ENCODE measurements around the gene ZNF615.

The ZNF615 gene

GRCh38 chr19:52048555-52049501 is 40.8 kb upstream of the ZNF615 start, which contains the start of gene ZNF432:
Gene ZNF432 (minus strand): TSS chr19:52048838. CDS start chr19:52046868, 1,970 bp downstream.
- H3K4me3 ChIP-seq (ENCODE audit: low read depth, low read length), result peak within 1 kb of the TSS; percentile 85
- no peaks in the 10 kb centered on the region for H3K4me1 ChIP-seq (ENCODE audit: control insufficient read depth, insufficient read depth, low read length)
- H3K9me3 ChIP-seq (ENCODE audit: control insufficient read depth, insufficient read depth, low read depth, low read length), result no peaks in the 10 kb centered on the region; the same call in 1 of the 2 replicates
- peaks cover 21 to 27% of the 10 kb centered on the region in 2 experiments for H3K36me3 ChIP-seq (ENCODE audit: control insufficient read depth in 2 of 2, insufficient read depth in 1 of 2, low read length in 2 of 2)
- ChIA-PET CTCF (interaction anchor here (0.7 to 1.5 kb wide), 2 partner anchors 13 to 42 kb away, joined by 3 read pairs; no protein-coding TSS in a partner anchor), POLR2A (interaction anchor here (1.3 to 1.9 kb wide), 3 partner anchors 21 to 141 kb away, joined by 5 to 8 read pairs (median 7); partner anchors contain the start of genes PPP2R1A, ZNF614 and ZNF615)
- peak within 1 kb of the TSS; percentile 64 for H3K27ac ChIP-seq (ENCODE audit: extremely low read depth, low read depth, low read length)
- TF ChIP-seq KLF16 (tag by site-specific recombination; IDR thresholded peaks at IDR 0.05), result peak; percentile 37; the same call in 1 of the 2 replicates
- TF ChIP-seq ZFHX2 (tag by site-specific recombination; conservative IDR thresholded peaks at IDR 0.05), result peak; percentile 93
- no peak for TF ChIP-seq REPIN1 (tag by site-specific recombination; IDR thresholded peaks at IDR 0.05; ENCODE audit: low read depth)
- no peak for TF ChIP-seq ZNF530 (tag by site-specific recombination; IDR thresholded peaks at IDR 0.05; ENCODE audit: low read depth)
- peak; percentile 71 for TF ChIP-seq SP3 (tag by site-specific recombination; IDR thresholded peaks at IDR 0.05)
- no peak for TF ChIP-seq ZNF214 (tag by site-specific recombination; IDR thresholded peaks at IDR 0.05; ENCODE audit: borderline replicate concordance)
- TF ChIP-seq HOXD13 (CRISPR knock-in tag; IDR thresholded peaks at IDR 0.05; ENCODE audit: borderline replicate concordance), result no peak
- no peak for TF ChIP-seq SETDB1 (IDR thresholded peaks at IDR 0.05; ENCODE audit: insufficient read length, low read length)
- peak; percentile 72 for TF ChIP-seq ZBTB11 (tag by site-specific recombination; conservative IDR thresholded peaks at IDR 0.05; ENCODE audit: low read depth)
- no peak for TF ChIP-seq ZNF544 (tag by site-specific recombination; IDR thresholded peaks at IDR 0.05)
- TF ChIP-seq IKZF3 (tag by site-specific recombination; IDR thresholded peaks at IDR 0.05), result peak; percentile 98
- peak; percentile 70 for TF ChIP-seq SP2 (tag by site-specific recombination; IDR thresholded peaks at IDR 0.05)
- TF ChIP-seq ZSCAN4 (tag by site-specific recombination; IDR thresholded peaks at IDR 0.05), result no peak
- TF ChIP-seq ZNF112 (tag by site-specific recombination; IDR thresholded peaks at IDR 0.05), result no peak
- no peak for TF ChIP-seq ZNF239 (tag by site-specific recombination; IDR thresholded peaks at IDR 0.05)
- TF ChIP-seq ZFP69B (tag by site-specific recombination; IDR thresholded peaks at IDR 0.05), result 0 out of 2 replicates have a peak, but pooled peaks have one; percentile 18
- TF ChIP-seq ZBTB48 (tag by site-specific recombination; IDR thresholded peaks at IDR 0.05), result peak; percentile 62; the same call in 1 of the 2 replicates
- no peak; the same call in 1 of the 2 replicates for TF ChIP-seq ZNF76 (tag by site-specific recombination; IDR thresholded peaks at IDR 0.05; ENCODE audit: borderline replicate concordance, low read depth)
- TF ChIP-seq ZBTB26 (tag by site-specific recombination; optimal IDR thresholded peaks at IDR 0.05), result peak; percentile 62
- peak; percentile 24; the same call in 1 of the 2 replicates for TF ChIP-seq ZNF629 (tag by site-specific recombination; IDR thresholded peaks at IDR 0.05)
- no peak for TF ChIP-seq BCL11A (tag by site-specific recombination; IDR thresholded peaks at IDR 0.05; ENCODE audit: low read depth)
- TF ChIP-seq ZNF394 (tag by site-specific recombination; IDR thresholded peaks at IDR 0.05; ENCODE audit: borderline replicate concordance), result no peak
- TF ChIP-seq SP7 (tag by site-specific recombination; IDR thresholded peaks at IDR 0.05), result peak; percentile 53; the same call in 1 of the 2 replicates
- peak; percentile 73 for TF ChIP-seq ZBTB20 (tag by site-specific recombination; IDR thresholded peaks at IDR 0.05)
- peak; percentile 43; the same call in 1 of the 2 replicates for TF ChIP-seq ZNF660 (tag by site-specific recombination; IDR thresholded peaks at IDR 0.05)
- TF ChIP-seq CTCF (tag by site-specific recombination; IDR thresholded peaks at IDR 0.05), result 0 out of 2 replicates have a peak, but pooled peaks have one; percentile 10
- TF ChIP-seq ZNF146 (tag by site-specific recombination; IDR thresholded peaks at IDR 0.05), result no peak
- TF ChIP-seq ZNF561 (tag by site-specific recombination; IDR thresholded peaks at IDR 0.05; ENCODE audit: borderline replicate concordance), result peak; percentile 69; the same call in 1 of the 2 replicates
- TF ChIP-seq ZNF169 (tag by site-specific recombination; IDR thresholded peaks at IDR 0.05), result no peak
- TF ChIP-seq ZNF600 (tag by site-specific recombination; IDR thresholded peaks at IDR 0.05), result peak; percentile 89

Data from HEK293 (cell line).